Measurements from ENCODE around the gene HBS1L. TPM values are rescaled to one million over a fixed set of nuclear protein-coding genes. Genes with fewer than 3 reads are reported as not detected.

HBS1L gene
- total RNA-seq, 1 experiment from 2014 or later, result 81.2 TPM

DNA sequence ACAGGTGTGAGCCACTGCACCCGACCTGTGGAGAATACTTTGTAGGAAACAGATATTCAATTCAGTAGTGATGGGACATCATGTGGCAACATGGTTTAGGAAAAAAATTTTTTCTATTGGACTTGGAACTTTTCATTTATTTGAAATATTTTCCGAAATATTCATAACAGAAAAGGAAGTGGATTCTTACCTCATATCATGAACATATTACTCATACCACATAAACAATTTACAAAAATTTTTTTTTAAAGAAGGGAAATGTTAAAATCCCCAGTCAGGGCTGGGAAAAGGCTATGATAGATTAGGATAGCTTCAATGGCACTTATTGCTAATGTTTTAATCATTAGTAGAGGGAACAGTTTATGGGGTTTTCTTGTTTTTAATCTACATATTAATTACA lies 97.9 kb downstream of the HBS1L start:
- Histone ChIP-seq H3K4me1 (no peaks in the 10 kb centered on the region), H3K36me3 (ENCODE audit: control insufficient read depth, insufficient read depth, low read length) (no peaks in the 10 kb centered on the region), H3K27me3 (replicated peaks; ENCODE audit: control insufficient read depth, insufficient read depth, low read length) (no peaks in the 10 kb centered on the region), H3K9me3 (no peaks in the 10 kb centered on the region), H3K4me3 (ENCODE audit: low read depth, low read length) (no peak overlapping the region)
- ChIA-PET CTCF (no interaction called here), POLR2A (no interaction called here)
- H3K9me3 Mint-ChIP-seq (ENCODE audit: unreplicated experiment), result no peaks in the 10 kb centered on the region
- no peak for DNase-seq
- BruUV-seq (replicated peaks), result no TSS peak
- intact Hi-C loops (cut with micrococcal nuclease; ENCODE audit: unreplicated experiment), result no loop called here
- peaks cover 9% of the 10 kb centered on the region for H3K36me3 Mint-ChIP-seq (ENCODE audit: insufficient read depth, unreplicated experiment)
- H3K4me1 Mint-ChIP-seq (ENCODE audit: low read depth, unreplicated experiment), result no peaks in the 10 kb centered on the region
- H3K27me3 Mint-ChIP-seq (ENCODE audit: insufficient read depth, unreplicated experiment), result no peaks in the 10 kb centered on the region
- no peak overlapping the region for H3K27ac Mint-ChIP-seq (ENCODE audit: unreplicated experiment)
- TF ChIP-seq CTCF (IDR thresholded peaks at IDR 0.05; ENCODE audit: insufficient read depth in 1 of 2, low read depth in 1 of 2, low read length in 1 of 2, severe bottlenecking in 1 of 2, unreplicated experiment in 1 of 2), result no peak
- no peak overlapping the region for H3K4me3 Mint-ChIP-seq (ENCODE audit: unreplicated experiment)

DNA sequence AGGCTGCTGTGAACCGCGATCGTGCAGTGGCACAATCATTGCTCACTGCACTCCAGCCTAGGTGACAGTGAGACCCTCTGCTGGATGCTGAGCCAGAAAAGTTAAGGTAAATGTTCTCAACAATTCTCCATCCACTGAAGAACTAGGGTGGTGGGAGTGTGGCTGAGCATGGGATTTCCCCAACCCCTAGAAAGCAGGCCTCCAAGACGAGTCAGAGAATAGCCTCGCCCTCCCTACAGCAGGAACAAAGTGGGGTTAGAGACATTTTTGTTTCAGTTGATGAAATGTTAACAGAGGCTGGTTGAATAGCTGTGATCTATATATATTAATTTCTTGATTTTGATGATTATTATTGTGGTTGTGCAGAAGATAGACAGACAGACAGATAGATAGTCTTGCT lies 98.6 kb downstream of the HBS1L start:
- H3K4me3 ChIP-seq (ENCODE audit: low read depth, low read length), result no peak overlapping the region
- POLR2A ChIA-PET, result no interaction called here
- no peaks in the 10 kb centered on the region for H3K9me3 ChIP-seq
- Mint-ChIP-seq H3K4me3 (ENCODE audit: unreplicated experiment) (no peak overlapping the region), H3K9me3 (ENCODE audit: unreplicated experiment) (no peaks in the 10 kb centered on the region), H3K4me1 (ENCODE audit: low read depth, unreplicated experiment) (no peaks in the 10 kb centered on the region), H3K36me3 (ENCODE audit: insufficient read depth, unreplicated experiment) (peaks cover 3% of the 10 kb centered on the region), H3K27me3 (ENCODE audit: insufficient read depth, unreplicated experiment) (no peaks in the 10 kb centered on the region), H3K27ac (ENCODE audit: unreplicated experiment) (no peak overlapping the region)
- BruUV-seq (replicated peaks), result no TSS peak
- DNase-seq, result no peak
- no peaks in the 10 kb centered on the region for H3K4me1 ChIP-seq
- no peak for TF ChIP-seq CTCF (IDR thresholded peaks at IDR 0.05; ENCODE audit: insufficient read depth in 1 of 2, low read depth in 1 of 2, low read length in 1 of 2, severe bottlenecking in 1 of 2, unreplicated experiment in 1 of 2)
- H3K27me3 ChIP-seq (replicated peaks; ENCODE audit: control insufficient read depth, insufficient read depth, low read length), result no peaks in the 10 kb centered on the region
- intact Hi-C loops (cut with micrococcal nuclease; ENCODE audit: unreplicated experiment), result no loop called here
- CTCF ChIA-PET, result no interaction called here
- H3K36me3 ChIP-seq (ENCODE audit: control insufficient read depth, insufficient read depth, low read length), result no peaks in the 10 kb centered on the region

DNA sequence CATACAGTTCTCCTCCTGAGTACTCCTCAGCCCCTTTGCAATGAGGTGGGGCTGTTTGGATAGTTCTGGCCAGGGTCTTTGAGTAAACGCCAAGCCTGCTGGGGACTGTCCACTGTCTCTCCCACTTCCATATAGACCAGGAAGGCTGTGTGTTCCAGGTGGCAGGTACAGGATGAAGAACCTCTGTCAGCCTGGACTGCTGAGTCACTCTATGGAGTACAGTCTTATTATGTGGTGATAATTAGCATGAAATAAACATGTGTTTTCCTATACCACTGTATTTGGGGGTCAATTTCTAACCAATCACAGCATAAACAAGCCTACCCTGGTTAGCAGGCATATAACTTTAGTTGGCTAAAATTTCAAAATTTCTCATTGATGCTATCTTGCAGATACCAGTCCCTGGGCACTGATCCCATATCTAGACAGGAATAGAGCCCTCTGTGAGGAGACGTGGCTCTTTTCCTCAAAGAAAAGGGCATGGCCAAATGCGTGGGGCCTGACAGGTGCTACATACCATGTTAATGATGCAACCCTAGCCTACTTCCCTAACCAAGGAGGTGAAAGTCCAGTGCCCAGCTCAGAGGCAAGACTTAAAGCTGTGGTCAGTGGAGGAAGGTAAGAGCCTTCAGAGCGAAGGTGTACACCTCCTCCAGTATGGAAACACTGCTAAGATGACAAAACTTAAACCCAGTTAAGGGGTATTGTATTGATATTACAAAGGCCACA lies 100.2 kb downstream of the HBS1L start:
- DNase-seq, result no peak

More for the DNA sequence above, 100.2 kb downstream of the HBS1L start:
- Mint-ChIP-seq H3K36me3 (ENCODE audit: insufficient read depth, unreplicated experiment) (no peaks in the 10 kb centered on the region), H3K27me3 (ENCODE audit: insufficient read depth, unreplicated experiment) (no peaks in the 10 kb centered on the region), H3K9me3 (ENCODE audit: unreplicated experiment) (no peaks in the 10 kb centered on the region), H3K27ac (ENCODE audit: unreplicated experiment) (no peak overlapping the region), H3K4me3 (ENCODE audit: unreplicated experiment) (no peak overlapping the region), H3K4me1 (ENCODE audit: low read depth, unreplicated experiment) (no peaks in the 10 kb centered on the region)
- no peaks in the 10 kb centered on the region for H3K27me3 ChIP-seq (replicated peaks; ENCODE audit: control insufficient read depth, insufficient read depth, low read length)
- no peak for TF ChIP-seq CTCF (IDR thresholded peaks at IDR 0.05; ENCODE audit: insufficient read depth in 1 of 2, low read depth in 1 of 2, low read length in 1 of 2, severe bottlenecking in 1 of 2, unreplicated experiment in 1 of 2)
- H3K9me3 ChIP-seq, result no peaks in the 10 kb centered on the region
- no peak overlapping the region for H3K4me3 ChIP-seq (ENCODE audit: low read depth, low read length)
- POLR2A ChIA-PET, result no interaction called here
- no peaks in the 10 kb centered on the region for H3K4me1 ChIP-seq
- H3K36me3 ChIP-seq (ENCODE audit: control insufficient read depth, insufficient read depth, low read length), result no peaks in the 10 kb centered on the region
- intact Hi-C loops (cut with micrococcal nuclease; ENCODE audit: unreplicated experiment), result no loop called here
- no TSS peak for BruUV-seq (replicated peaks)
- CTCF ChIA-PET, result no interaction called here

Measured in Caco-2 (cell line).